Glutamatergic neuron (in vitro differentiated cells): ENCODE measurements around the gene RUVBL2. TPM values are rescaled to one million over a fixed set of nuclear protein-coding genes. Genes with fewer than 3 reads are reported as not detected.
"Not testable (repeated sequence)": the region's sequence is repeated elsewhere in the genome, so short reads cannot be mapped to it uniquely, and the experiment has no call there.

Source experiments
- DNase-seq: peaks from one replicate; pipeline ENCODE4 v3.0.0; 2022
- H3K27ac Mint-ChIP-seq: one replicate; pipeline ENCODE4 v1.8.0; 2020; ENCODE audit warnings: mild to moderate bottlenecking, mixed read lengths, inconsistent platforms; ENCODE audit not compliant: unreplicated experiment
- H3K27me3 Mint-ChIP-seq: one replicate; pipeline ENCODE4 v1.8.0; 2020; ENCODE audit warnings: mild to moderate bottlenecking, moderate library complexity, mixed read lengths, inconsistent platforms; ENCODE audit not compliant: unreplicated experiment
- H3K36me3 Mint-ChIP-seq: one replicate; pipeline ENCODE4 v1.8.0; 2020; ENCODE audit warnings: mild to moderate bottlenecking, mixed read lengths, inconsistent platforms; ENCODE audit not compliant: unreplicated experiment
- H3K4me1 Mint-ChIP-seq: one replicate; pipeline ENCODE4 v1.8.0; 2020; ENCODE audit warnings: mild to moderate bottlenecking, low read depth, mixed read lengths, inconsistent platforms; ENCODE audit not compliant: unreplicated experiment
- H3K4me3 Mint-ChIP-seq: one replicate; pipeline ENCODE4 v1.8.0; 2020; ENCODE audit warnings: mild to moderate bottlenecking, mixed read lengths, inconsistent platforms; ENCODE audit not compliant: unreplicated experiment
- H3K9me3 Mint-ChIP-seq: one replicate; pipeline ENCODE4 v1.8.0; 2020; ENCODE audit warnings: mild to moderate bottlenecking, moderate library complexity, mixed read lengths, inconsistent platforms; ENCODE audit not compliant: unreplicated experiment
- total RNA-seq: library from RNA; stranded (reverse); fragmentation: NEBNext Ultra II Directional; extraction: Animal tissue kit (Norgen Biotek cat#: 25700); gene quantifications from one replicate; pipeline ENCODE4 v1.2.1, GENCODE V29; 2021; ENCODE audit not compliant: unreplicated experiment
- TF ChIP-seq, protein P1 (sequence below): fragments of 200-600 bp; sonication (generic); IDR thresholded peaks from one replicate; pipeline ENCODE4 v1.5.0; 2021; ENCODE audit not compliant: partially characterized antibody, unreplicated experiment

Gene RUVBL2
- total RNA-seq, 1 donor from 2014 or later, result 60.9 TPM

DNA sequence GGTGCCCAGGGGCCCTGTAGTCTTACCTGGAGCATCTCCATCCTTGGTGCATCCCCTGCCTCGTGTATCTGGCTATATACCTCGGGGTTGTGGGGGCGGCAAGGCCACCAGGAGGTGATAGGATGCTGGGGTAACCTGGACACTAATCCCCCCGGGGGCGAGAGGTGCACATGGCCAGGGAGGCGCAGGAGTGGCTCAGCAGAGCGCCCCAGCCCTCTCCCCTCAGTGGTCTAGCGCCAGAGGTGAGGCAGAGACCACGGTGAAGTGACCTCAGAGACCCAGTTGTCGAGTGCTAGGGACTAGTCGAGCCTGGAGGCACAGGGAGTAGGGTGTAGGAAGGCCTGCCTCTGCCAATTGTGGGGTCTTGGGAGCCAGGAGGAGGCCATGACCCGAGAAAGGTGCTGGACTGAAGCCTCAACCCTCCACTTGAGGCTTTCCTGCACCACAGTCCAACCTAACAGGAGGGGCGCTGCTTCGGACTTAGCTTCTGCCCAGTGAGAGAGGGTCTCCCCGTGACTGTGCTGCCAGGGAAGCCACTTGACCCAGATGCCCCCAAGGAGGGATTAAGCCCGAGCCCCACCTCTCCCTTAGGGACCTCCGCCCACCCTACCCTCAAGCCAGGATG, 23.5 kb downstream of the RUVBL2 start, which contains the start of gene LHB:
TSS of gene LHB (minus strand) at position 51 of the 625 bp plus-strand sequence. CDS start at position 41, 10 bp downstream.
- peaks cover 3% of the 10 kb centered on the region for H3K4me1 Mint-ChIP-seq
- H3K27me3 Mint-ChIP-seq, result peaks cover 15% of the 10 kb centered on the region
- no peaks in the 10 kb centered on the region for H3K9me3 Mint-ChIP-seq
- H3K27ac Mint-ChIP-seq, result no peak within 1 kb of the TSS
- H3K36me3 Mint-ChIP-seq, result no peaks in the 10 kb centered on the region
- DNase-seq, result no peak
- no peak within 1 kb of the TSS for H3K4me3 Mint-ChIP-seq
- TF ChIP-seq, protein P1, sequence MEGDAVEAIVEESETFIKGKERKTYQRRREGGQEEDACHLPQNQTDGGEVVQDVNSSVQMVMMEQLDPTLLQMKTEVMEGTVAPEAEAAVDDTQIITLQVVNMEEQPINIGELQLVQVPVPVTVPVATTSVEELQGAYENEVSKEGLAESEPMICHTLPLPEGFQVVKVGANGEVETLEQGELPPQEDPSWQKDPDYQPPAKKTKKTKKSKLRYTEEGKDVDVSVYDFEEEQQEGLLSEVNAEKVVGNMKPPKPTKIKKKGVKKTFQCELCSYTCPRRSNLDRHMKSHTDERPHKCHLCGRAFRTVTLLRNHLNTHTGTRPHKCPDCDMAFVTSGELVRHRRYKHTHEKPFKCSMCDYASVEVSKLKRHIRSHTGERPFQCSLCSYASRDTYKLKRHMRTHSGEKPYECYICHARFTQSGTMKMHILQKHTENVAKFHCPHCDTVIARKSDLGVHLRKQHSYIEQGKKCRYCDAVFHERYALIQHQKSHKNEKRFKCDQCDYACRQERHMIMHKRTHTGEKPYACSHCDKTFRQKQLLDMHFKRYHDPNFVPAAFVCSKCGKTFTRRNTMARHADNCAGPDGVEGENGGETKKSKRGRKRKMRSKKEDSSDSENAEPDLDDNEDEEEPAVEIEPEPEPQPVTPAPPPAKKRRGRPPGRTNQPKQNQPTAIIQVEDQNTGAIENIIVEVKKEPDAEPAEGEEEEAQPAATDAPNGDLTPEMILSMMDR, result no peak

DNA sequence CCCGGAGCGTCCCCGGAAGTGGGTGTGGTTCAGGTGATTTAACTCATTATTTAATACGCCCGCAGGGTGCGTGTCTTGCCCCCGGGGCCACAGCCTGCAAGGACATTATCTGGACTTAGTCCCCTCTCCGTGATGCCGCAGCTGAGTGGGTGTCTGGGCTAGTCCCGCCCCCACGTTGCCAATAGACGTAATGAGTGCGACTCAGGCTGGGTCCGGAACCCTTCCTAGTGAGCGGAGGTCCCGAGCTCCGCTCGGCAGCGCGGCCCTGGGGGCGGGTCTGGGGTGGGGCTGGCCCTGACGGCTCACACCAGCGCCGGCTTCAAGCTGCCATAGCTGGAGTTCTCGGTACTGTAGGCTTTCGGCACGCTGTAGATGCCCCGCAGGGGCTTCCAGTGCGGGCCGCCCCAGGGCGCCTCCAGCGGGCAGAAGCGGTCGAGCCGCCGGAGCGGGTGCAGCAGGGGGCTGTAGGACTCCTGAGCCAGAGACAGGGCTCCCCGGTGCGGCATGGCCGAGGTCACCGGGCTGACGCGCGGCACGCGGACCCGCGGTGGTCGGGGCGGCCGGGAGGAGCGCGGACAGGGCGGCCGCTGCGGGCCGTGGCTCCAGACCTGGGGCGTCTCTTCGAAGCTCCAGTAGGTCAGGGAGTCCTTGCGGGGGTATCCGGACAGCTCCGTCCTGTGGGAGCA, 24.1 kb downstream of the RUVBL2 start:
- no peak overlapping the region for H3K27ac Mint-ChIP-seq
- H3K27me3 Mint-ChIP-seq, result peaks cover 11% of the 10 kb centered on the region
- no peak overlapping the region for H3K4me3 Mint-ChIP-seq
- TF ChIP-seq, protein P1, result peak; percentile 50
- DNase-seq, result peak; percentile 76
- H3K4me1 Mint-ChIP-seq, result peaks cover 3% of the 10 kb centered on the region
- no peaks in the 10 kb centered on the region for H3K9me3 Mint-ChIP-seq
- no peaks in the 10 kb centered on the region for H3K36me3 Mint-ChIP-seq

GRCh38 chr19:49018388-49019241, 24.9 kb downstream of the RUVBL2 start:
- not testable (repeated sequence) for H3K9me3 Mint-ChIP-seq, H3K27ac Mint-ChIP-seq, H3K4me1 Mint-ChIP-seq, DNase-seq, H3K36me3 Mint-ChIP-seq
- H3K27me3 Mint-ChIP-seq, result peaks cover 11% of the 10 kb centered on the region
- H3K4me3 Mint-ChIP-seq, result peak overlapping the region; percentile 61

DNA sequence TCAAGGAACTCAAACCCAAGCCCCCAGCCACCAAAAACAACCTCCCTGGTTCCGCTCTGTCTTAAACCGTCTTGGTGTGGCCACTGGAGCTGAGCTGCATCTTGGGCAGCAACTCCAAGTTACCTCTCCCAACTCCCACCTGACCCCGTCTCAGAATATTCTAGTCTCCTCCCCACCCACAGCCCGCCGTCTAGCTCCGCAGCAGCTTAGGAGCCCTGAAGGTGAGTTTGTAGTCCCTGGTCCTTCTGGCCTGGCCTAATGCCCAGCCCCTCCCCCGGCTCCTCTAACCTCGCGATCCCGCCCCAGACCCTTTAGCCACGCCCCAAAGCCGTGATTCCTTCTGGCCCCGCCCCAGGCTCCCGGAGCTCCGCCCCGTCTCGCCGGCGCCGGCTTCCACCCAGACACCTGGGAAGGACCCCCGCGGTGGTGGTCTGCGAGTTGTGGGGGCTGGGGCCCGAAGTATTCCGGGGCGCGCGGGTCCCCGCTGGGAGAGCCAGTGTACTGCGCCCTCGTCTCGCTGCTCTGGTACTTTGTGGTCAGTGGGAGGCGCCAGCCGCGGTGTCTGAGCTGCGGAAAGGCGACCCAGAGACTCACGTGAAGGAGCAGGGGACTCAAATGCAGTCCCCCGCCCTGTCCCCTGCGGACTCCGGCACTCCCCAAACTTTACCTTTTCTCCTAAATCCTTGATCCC, 25.7 kb downstream of the RUVBL2 start:
- TF ChIP-seq, protein P1, result no peak
- Mint-ChIP-seq H3K27me3 (peaks cover 11% of the 10 kb centered on the region), H3K27ac (no peak overlapping the region), H3K4me3 (peak overlapping the region; percentile 61), H3K4me1 (no peaks in the 10 kb centered on the region), H3K36me3 (no peaks in the 10 kb centered on the region), H3K9me3 (no peaks in the 10 kb centered on the region)
- peak; percentile 52 for DNase-seq

- no peaks in the 10 kb centered on the region for H3K9me3 Mint-ChIP-seq
- TF ChIP-seq, protein P1, result no peak
- peaks cover 11% of the 10 kb centered on the region for H3K27me3 Mint-ChIP-seq
- no peaks in the 10 kb centered on the region for H3K4me1 Mint-ChIP-seq
- no peak overlapping the region for H3K4me3 Mint-ChIP-seq
- no peaks in the 10 kb centered on the region for H3K36me3 Mint-ChIP-seq
- DNase-seq, result no peak
- no peak overlapping the region for H3K27ac Mint-ChIP-seq
These were observed 26.7 kb downstream of the RUVBL2 start for GRCh38 chr19:49020342-49020741.
